ENCODE data around the gene HOXB6.

DNA sequence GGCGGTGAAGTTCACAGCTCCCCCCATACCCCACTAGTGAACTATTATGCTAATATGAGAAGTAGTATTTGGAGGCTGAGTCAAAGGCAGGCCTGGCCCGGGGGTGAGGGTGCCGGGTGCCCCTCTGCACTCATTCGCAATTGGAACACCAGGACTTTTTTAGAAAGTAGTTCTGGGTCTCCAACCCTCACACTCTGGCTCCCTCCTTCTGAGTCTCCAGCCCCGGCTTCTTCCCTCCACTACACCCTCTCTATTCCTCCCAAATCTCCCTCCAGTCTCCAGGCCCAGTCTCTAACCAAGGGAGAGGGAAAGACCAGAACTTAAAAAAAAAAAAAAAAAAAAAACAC is 48.6 kb downstream of the HOXB6 start:
- TF ChIP-seq, protein P1, sequence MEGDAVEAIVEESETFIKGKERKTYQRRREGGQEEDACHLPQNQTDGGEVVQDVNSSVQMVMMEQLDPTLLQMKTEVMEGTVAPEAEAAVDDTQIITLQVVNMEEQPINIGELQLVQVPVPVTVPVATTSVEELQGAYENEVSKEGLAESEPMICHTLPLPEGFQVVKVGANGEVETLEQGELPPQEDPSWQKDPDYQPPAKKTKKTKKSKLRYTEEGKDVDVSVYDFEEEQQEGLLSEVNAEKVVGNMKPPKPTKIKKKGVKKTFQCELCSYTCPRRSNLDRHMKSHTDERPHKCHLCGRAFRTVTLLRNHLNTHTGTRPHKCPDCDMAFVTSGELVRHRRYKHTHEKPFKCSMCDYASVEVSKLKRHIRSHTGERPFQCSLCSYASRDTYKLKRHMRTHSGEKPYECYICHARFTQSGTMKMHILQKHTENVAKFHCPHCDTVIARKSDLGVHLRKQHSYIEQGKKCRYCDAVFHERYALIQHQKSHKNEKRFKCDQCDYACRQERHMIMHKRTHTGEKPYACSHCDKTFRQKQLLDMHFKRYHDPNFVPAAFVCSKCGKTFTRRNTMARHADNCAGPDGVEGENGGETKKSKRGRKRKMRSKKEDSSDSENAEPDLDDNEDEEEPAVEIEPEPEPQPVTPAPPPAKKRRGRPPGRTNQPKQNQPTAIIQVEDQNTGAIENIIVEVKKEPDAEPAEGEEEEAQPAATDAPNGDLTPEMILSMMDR (IDR thresholded peaks at IDR 0.05): no peak
- no peak; the same call in 1 of the 2 replicates for TF ChIP-seq POLR2AphosphoS5 (IDR thresholded peaks at IDR 0.05; ENCODE audit: low read depth, low read length)
